GM12878 (cell line): ENCODE measurements around the gene AMPD2. TPM values are rescaled to one million over a fixed set of nuclear protein-coding genes. Genes with fewer than 3 reads are reported as not detected.

Experiments used
- ATAC-seq: fragments of 200-7000 bp; cut with Tn5 transposase; 3 replicates; pipeline ENCODE4 v1.9.1; 2020; ENCODE audit warnings: mild to moderate bottlenecking, moderate library complexity
- BruUV-seq: library from RNA; stranded (reverse); fragments of 400-500 nt; replicated peaks from 2 replicates; lab custom pipeline; 2021; lab: Mats Ljungman, UMichigan
- CTCF ChIA-PET: fragments of 300-600 bp; sonication (Branson Sonifier 250); formaldehyde crosslinking; extraction: SDS; loops from one replicate; lab custom pipeline; 2021; ENCODE audit warnings: inconsistent platforms; lab: Yijun Ruan, JAX
- POLR2A ChIA-PET: fragments of 350-600 bp; formaldehyde crosslinking; extraction: SDS; loops from one replicate; lab custom pipeline; 2021; ENCODE audit warnings: inconsistent platforms; lab: Charles Lee
- RAD21 ChIA-PET: fragments of 300-600 bp; sonication (Branson Sonifier 250); formaldehyde crosslinking; loops from one replicate; lab custom pipeline; 2023; ENCODE audit warnings: antibody characterized with exemption; ENCODE audit not compliant: unreplicated experiment; lab: Charles Lee
- SMC1A ChIA-PET: fragments of 300-600 bp; sonication (Branson Sonifier 250); formaldehyde crosslinking; loops from one replicate; lab custom pipeline; 2023; ENCODE audit not compliant: unreplicated experiment, uncharacterized antibody; lab: Charles Lee
- DNase-seq: peaks from one replicate; pipeline ENCODE4 v3.0.0-alpha.2; 2011; ENCODE audit warnings: low read depth, low spot score
- FAIRE-seq: peaks from 3 replicates; lab custom pipeline; 2011; peaks lifted over from hg19 to GRCh38; lab: Jason Lieb, UNC
- H2AFZ ChIP-seq: 2 replicates; pipeline ENCODE4 v1.6.0; 2011; ENCODE audit warnings: low read depth, low read length, control low read depth; ENCODE audit not compliant: control insufficient read depth
- H3K27ac ChIP-seq: 2 replicates; pipeline ENCODE4 v1.5.1; 2011; ENCODE audit warnings: control low read depth; ENCODE audit not compliant: control insufficient read depth, insufficient read depth
- H3K27me3 ChIP-seq, 2 experiments: replicated peaks in 1 of 2; 2 replicates each; pipeline versions ENCODE4 v1.6.0 to v1.6.1; 2011; ENCODE audit warnings: low read length in 1 of 2; ENCODE audit not compliant: control insufficient read depth in 2 of 2, insufficient read depth in 2 of 2
- H3K36me3 ChIP-seq, 2 experiments: 2 replicates each; pipeline ENCODE4 v1.5.1; 2011; ENCODE audit warnings: low read length in 1 of 2; ENCODE audit not compliant: control insufficient read depth in 2 of 2, insufficient read depth in 2 of 2
- H3K4me1 ChIP-seq: 2 replicates; pipeline ENCODE4 v1.6.1; 2011; ENCODE audit warnings: mild to moderate bottlenecking, low read length, moderate library complexity, mixed read lengths; ENCODE audit not compliant: control insufficient read depth, insufficient read depth
- H3K4me2 ChIP-seq: 2 replicates; pipeline ENCODE4 v1.6.0; 2011; ENCODE audit warnings: control low read depth; ENCODE audit not compliant: control insufficient read depth, insufficient read depth
- H3K4me3 ChIP-seq: fragments of 200-600 bp; sonication (generic); 2 replicates; pipeline ENCODE4 v1.5.1; 2016
- H3K79me2 ChIP-seq: 2 replicates; pipeline ENCODE4 v1.6.0; 2011; ENCODE audit warnings: low read length; ENCODE audit not compliant: control insufficient read depth, insufficient read depth
- H3K9ac ChIP-seq: 2 replicates; pipeline ENCODE4 v1.8.0; 2011; ENCODE audit warnings: low read length, control low read depth, mixed read lengths; ENCODE audit not compliant: control insufficient read depth, insufficient read depth
- H3K9me3 ChIP-seq: replicated peaks from 3 replicates; pipeline ENCODE4 v1.5.1; 2011; ENCODE audit warnings: mild to moderate bottlenecking, low read length; ENCODE audit not compliant: control insufficient read depth, insufficient read depth
- H4K20me1 ChIP-seq: 2 replicates; pipeline ENCODE4 v1.6.0; 2011; ENCODE audit not compliant: control insufficient read depth, insufficient read depth
- BHLHE40 ChIP-seq, 2 experiments: fragments of 450-650 bp in 1 of 2; IDR thresholded peaks; 2 replicates each; pipeline ENCODE4 v1.6.1; 2011 to 2017; ENCODE audit warnings: low read depth in 2 of 2, borderline replicate concordance in 1 of 2, improper control_type of control experiment in 1 of 2, low read length in 1 of 2, mild to moderate bottlenecking in 1 of 2
- CBX3 ChIP-seq: fragments of 200-600 bp; sonication (generic); IDR thresholded peaks from 2 replicates; pipeline ENCODE4 v1.6.1; 2016; ENCODE audit warnings: low read depth, borderline replicate concordance
- DPF2 ChIP-seq: fragments of 450-650 bp; IDR thresholded peaks from 2 replicates; pipeline ENCODE4 v1.6.1; 2017; ENCODE audit warnings: mild to moderate bottlenecking
- HDAC6 ChIP-seq: fragments of 200-600 bp; sonication (generic); IDR thresholded peaks from one replicate; pipeline ENCODE4 v1.8.0; 2017; ENCODE audit warnings: antibody characterized with exemption; ENCODE audit not compliant: unreplicated experiment
- POLR2AphosphoS5 ChIP-seq: IDR thresholded peaks from 2 replicates; pipeline ENCODE4 v1.6.1; 2011; ENCODE audit warnings: mild to moderate bottlenecking, low read length, inconsistent platforms
- RAD51 ChIP-seq: fragments of 450-650 bp; IDR thresholded peaks from 2 replicates; pipeline ENCODE4 v1.6.1; 2016; ENCODE audit warnings: moderate library complexity, mild to moderate bottlenecking, inconsistent platforms
- TCF3 ChIP-seq: IDR thresholded peaks from 2 replicates; pipeline ENCODE4 v1.6.1; 2012; ENCODE audit warnings: low read depth, mild to moderate bottlenecking, low read length, borderline replicate concordance; ENCODE audit not compliant: insufficient read depth
- WGBS: methylation state at CpG from one replicate; pipeline ENCODE4 v1.1.6; 2016; ENCODE audit warnings: low lambda C conversion rate; ENCODE audit not compliant: insufficient replicate concordance, insufficient coverage; ENCODE audit errors: missing lambda C conversion rate; 5-methylcytosine and 5-hydroxymethylcytosine counted together
- in situ Hi-C: fragments of 300-500 bp; cut with MboI; formaldehyde crosslinking; loops from 9 replicates; pipeline ENCODE4 v1.14.3; 2018; ENCODE audit warnings: mixed read lengths
- intact Hi-C: fragments of 100-400 bp; cut with micrococcal nuclease; formaldehyde crosslinking; loops from one replicate; pipeline ENCODE4 v1.14.2; 2022; ENCODE audit not compliant: unreplicated experiment
- polyA plus RNA-seq, 11 experiments: library from polyadenylated mRNA; depleted of rRNA in 4 of 11; unstranded in 6 of 11; stranded (reverse) in 5 of 11; fragments of >200 nt; fragmentation: Nextera tagmentation in 4 of 11; fragmentation: Illumina TruSeq in 1 of 11; extraction: Ambion mirVana in 4 of 11; extraction: Trizol in 1 of 11; gene quantifications; 1 replicate in 1 of 11; 2 replicates in 10 of 11; pipeline versions ENCODE4 v1.2.1 to v1.2.3, GENCODE V29; 2011 to 2016; ENCODE audit warnings: inconsistent platforms in 2 of 11, missing spikeins in 2 of 11, low read depth in 1 of 11
- total RNA-seq, 4 experiments: library from RNA; depleted of rRNA in 3 of 4; stranded (reverse); fragments of >200 nt in 3 of 4; fragmentation: Illumina TruSeq in 1 of 4; extraction: Trizol in 1 of 4; gene quantifications; 2 replicates each; pipeline versions ENCODE4 v1.2.1 to v1.2.3, GENCODE V29; 2013 to 2021
- TF ChIP-seq, protein P1 (sequence below): fragments of 450-650 bp; IDR thresholded peaks from 2 replicates; pipeline ENCODE4 v1.6.1; 2016; ENCODE audit warnings: mild to moderate bottlenecking
- TF ChIP-seq, protein P2 (sequence below): IDR thresholded peaks from 2 replicates; pipeline ENCODE4 v1.6.1; 2012; ENCODE audit warnings: low read depth, low read length, improper control_type of control experiment

Gene AMPD2
- total and polyA plus RNA-seq, 10 of the 15 experiments (the other 5 are each of a cell fraction or from before 2014, with no cell fraction given): 2.0 to 75.9 (median 31.3) TPM

DNA sequence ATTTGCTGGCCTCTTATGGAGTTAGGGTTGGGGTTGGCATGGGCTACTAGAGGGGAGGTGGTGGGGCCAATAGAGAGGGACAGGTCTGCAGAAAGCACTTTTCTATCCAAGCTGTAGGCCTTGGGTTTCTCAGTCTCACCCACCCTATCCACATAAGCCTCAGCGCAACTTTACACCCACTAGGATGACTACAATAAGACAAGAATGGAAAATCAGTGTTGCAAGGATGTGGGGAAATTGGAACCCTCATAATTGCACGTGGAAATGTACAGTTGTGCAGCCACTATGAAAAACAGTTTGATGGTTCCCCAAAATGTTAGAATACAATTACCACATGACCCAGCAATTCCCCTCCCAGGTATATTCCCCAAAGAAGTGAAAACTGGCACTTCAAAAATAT is 22.2 kb downstream of the AMPD2 start (continued):
- TF ChIP-seq, protein P1, sequence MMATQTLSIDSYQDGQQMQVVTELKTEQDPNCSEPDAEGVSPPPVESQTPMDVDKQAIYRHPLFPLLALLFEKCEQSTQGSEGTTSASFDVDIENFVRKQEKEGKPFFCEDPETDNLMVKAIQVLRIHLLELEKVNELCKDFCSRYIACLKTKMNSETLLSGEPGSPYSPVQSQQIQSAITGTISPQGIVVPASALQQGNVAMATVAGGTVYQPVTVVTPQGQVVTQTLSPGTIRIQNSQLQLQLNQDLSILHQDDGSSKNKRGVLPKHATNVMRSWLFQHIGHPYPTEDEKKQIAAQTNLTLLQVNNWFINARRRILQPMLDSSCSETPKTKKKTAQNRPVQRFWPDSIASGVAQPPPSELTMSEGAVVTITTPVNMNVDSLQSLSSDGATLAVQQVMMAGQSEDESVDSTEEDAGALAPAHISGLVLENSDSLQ: no peak
- TF ChIP-seq DPF2 (no peak), POLR2AphosphoS5 (no peak), RAD51 (no peak), TCF3 (no peak), CBX3 (no peak)
- TF ChIP-seq, protein P2, sequence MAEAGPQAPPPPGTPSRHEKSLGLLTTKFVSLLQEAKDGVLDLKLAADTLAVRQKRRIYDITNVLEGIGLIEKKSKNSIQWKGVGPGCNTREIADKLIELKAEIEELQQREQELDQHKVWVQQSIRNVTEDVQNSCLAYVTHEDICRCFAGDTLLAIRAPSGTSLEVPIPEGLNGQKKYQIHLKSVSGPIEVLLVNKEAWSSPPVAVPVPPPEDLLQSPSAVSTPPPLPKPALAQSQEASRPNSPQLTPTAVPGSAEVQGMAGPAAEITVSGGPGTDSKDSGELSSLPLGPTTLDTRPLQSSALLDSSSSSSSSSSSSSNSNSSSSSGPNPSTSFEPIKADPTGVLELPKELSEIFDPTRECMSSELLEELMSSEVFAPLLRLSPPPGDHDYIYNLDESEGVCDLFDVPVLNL: no peak

DNA sequence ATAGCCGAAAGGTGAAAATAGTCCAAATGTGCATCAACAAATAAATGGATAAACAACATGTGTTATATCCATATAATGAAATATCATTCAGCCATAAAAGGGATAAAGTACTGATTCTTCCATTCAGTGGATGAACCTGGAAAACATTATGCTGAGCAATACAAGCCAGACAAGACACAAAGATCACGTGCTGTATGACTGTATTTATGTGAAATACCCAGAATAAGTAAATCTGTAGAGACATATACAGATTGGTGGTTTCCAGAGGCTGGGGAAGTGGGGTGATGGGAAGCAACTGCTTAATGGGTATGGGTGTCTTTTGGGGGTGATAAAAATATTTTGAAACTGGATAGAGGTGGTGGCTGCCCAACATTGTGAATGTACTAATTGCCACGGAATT is 23.0 kb downstream of the AMPD2 start:
- RAD21 ChIA-PET: interaction anchor here (0.7 to 4.0 kb wide), 4 partner anchors 9 to 342 kb away, joined by 3 to 66 read pairs (median 5); partner anchors contain the start of genes AHCYL1 and GNAI3
- no peaks in the 10 kb centered on the region for H3K36me3 ChIP-seq
- ATAC-seq: no peak
- no peaks in the 10 kb centered on the region for H3K79me2 ChIP-seq
- SMC1A ChIA-PET: interaction anchor here (1.1 to 9.1 kb wide), 6 partner anchors 10 to 343 kb away, joined by 3 to 95 read pairs (median 10); partner anchors contain the start of gene AHCYL1
- H3K9ac ChIP-seq: no peak overlapping the region
- no peak for DNase-seq
- 31% methylated on average over 3 of the region's 3 CpGs for WGBS
- peaks cover 9% of the 10 kb centered on the region for H3K4me1 ChIP-seq
- H4K20me1 ChIP-seq: no peaks in the 10 kb centered on the region
- H3K27ac ChIP-seq: no peak overlapping the region
- H3K9me3 ChIP-seq: no peaks in the 10 kb centered on the region
- H3K4me3 ChIP-seq: no peak overlapping the region
- TF ChIP-seq BHLHE40 (IDR thresholded peaks at IDR 0.05; ENCODE audit: borderline replicate concordance in 1 of 2, low read depth in 2 of 2, low read length in 1 of 2): peak in 1 of 2 experiments; percentile 23; a peak in 1 of 4 replicates
- no peak for TF ChIP-seq HDAC6
- TF ChIP-seq RAD51: 0 out of 2 replicates have a peak, but pooled peaks have one; percentile 23
- TF ChIP-seq, all 136 proteins: peak for 2
- Histone ChIP-seq H2AFZ (no peak overlapping the region), H3K27me3 (no peaks in the 10 kb centered on the region), H3K4me2 (no peak overlapping the region)
- CTCF ChIA-PET: interaction anchor here (0.9 to 10.7 kb wide), 9 partner anchors 11 to 343 kb away, joined by 3 to 299 read pairs (median 3); partner anchors contain the start of genes AHCYL1, GNAI3 and GSTM4
- intact Hi-C loops (loop anchor here (5.0 kb wide), 4 partner anchors 45 to 340 kb away; partner anchors contain the start of genes AHCYL1, GNAI3 and GSTM1), in situ Hi-C loops (loop anchor here (5.0 kb wide), 2 partner anchors 130 to 345 kb away; no protein-coding TSS in a partner anchor)
- no peak for FAIRE-seq
- POLR2A ChIA-PET: no interaction called here
- no TSS peak for BruUV-seq
